HG02852 (cell line): ENCODE data around the gene ISG15.
"Not testable (repeated sequence)": the region's sequence is repeated elsewhere in the genome, so short reads cannot be mapped to it uniquely, and the experiment has no call there.

Experiments
- ATAC-seq: cut with Tn5 transposase; IDR thresholded peaks from one replicate; pipeline ENCODE4 v1.9.1; 2021; ENCODE audit warnings: mild to moderate bottlenecking, moderate library complexity; ENCODE audit not compliant: unreplicated experiment

ISG15 gene

GRCh38 chr1:1043411-1043810 lies 30.1 kb downstream of the ISG15 start:
- ATAC-seq: no peak

- ATAC-seq: no peak
Observed at GRCh38 chr1:1043921-1044320, 30.6 kb downstream of the ISG15 start.

GRCh38 chr1:1044455-1045078 lies 31.3 kb downstream of the ISG15 start:
- ATAC-seq: no peak

GRCh38 chr1:1045129-1045528 lies 31.8 kb downstream of the ISG15 start:
- ATAC-seq: no peak

GRCh38 chr1:1046243-1046642 lies 32.9 kb downstream of the ISG15 start:
- ATAC-seq: no peak

GRCh38 chr1:1046767-1047166 lies 33.5 kb downstream of the ISG15 start:
- ATAC-seq: no peak

GRCh38 chr1:1047407-1047806 lies 34.1 kb downstream of the ISG15 start:
- no peak for ATAC-seq

GRCh38 chr1:1047963-1048362 lies 34.7 kb downstream of the ISG15 start:
- ATAC-seq: no peak

- no peak for ATAC-seq
Observed at GRCh38 chr1:1048765-1049164, 35.5 kb downstream of the ISG15 start.

GRCh38 chr1:1049318-1050165 lies 36.2 kb downstream of the ISG15 start:
- ATAC-seq: no peak

- no peak for ATAC-seq
Observed at GRCh38 chr1:1050577-1051052, 37.3 kb downstream of the ISG15 start.

- ATAC-seq: no peak
Observed at GRCh38 chr1:1051127-1051810, 38.0 kb downstream of the ISG15 start.

- no peak for ATAC-seq
Observed at GRCh38 chr1:1052003-1052840, 38.9 kb downstream of the ISG15 start.

- ATAC-seq: no peak
Observed at GRCh38 chr1:1053022-1053421, 39.7 kb downstream of the ISG15 start.

- ATAC-seq: no peak
Observed at GRCh38 chr1:1053682-1054081, 40.4 kb downstream of the ISG15 start.

GRCh38 chr1:1054099-1054700 lies 40.9 kb downstream of the ISG15 start:
- no peak for ATAC-seq

- no peak for ATAC-seq
Observed at GRCh38 chr1:1054971-1055370, 41.7 kb downstream of the ISG15 start.

GRCh38 chr1:1055841-1056736 lies 42.8 kb downstream of the ISG15 start:
- no peak for ATAC-seq

- ATAC-seq: not testable (repeated sequence)
Observed at GRCh38 chr1:1057769-1058087, 44.4 kb downstream of the ISG15 start.
